Stimulated activated CD8-positive, alpha-beta memory T cell treated with anti-CD3 and anti-CD28 coated beads, Interleukin-7, amount 100 ng/mL, for 4 hours (primary cell): ENCODE results near the gene CELF1.

Source experiments
- DNase-seq, 2 donors: peaks; one replicate each; pipeline ENCODE4 v3.0.0-alpha.2; 2020; ENCODE audit warnings: low read depth in 2 of 2

Gene CELF1

GRCh38 chr11:47447906-47448305, 105.0 kb downstream of the CELF1 start:
- no peak for DNase-seq

DNA sequence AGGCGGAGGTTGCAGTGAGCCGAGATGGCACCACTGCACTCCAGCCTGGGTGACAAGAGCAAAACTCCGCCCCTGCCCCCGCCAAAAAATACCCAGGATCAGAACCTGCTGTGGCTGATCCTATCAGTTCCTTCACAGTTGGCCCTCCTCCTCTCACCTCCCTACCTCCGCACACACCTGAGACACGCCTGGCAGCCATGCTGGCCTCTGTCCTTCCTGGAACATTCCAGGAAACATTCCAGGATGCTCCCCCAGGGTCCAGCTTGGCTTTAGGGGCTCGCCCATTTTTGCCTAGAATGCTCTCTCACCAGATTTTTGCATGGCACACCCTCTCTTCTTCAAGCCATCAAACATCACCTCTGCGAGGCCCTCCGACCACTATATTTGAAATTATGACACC, 106.1 kb downstream of the CELF1 start:
- no peak for DNase-seq

DNA sequence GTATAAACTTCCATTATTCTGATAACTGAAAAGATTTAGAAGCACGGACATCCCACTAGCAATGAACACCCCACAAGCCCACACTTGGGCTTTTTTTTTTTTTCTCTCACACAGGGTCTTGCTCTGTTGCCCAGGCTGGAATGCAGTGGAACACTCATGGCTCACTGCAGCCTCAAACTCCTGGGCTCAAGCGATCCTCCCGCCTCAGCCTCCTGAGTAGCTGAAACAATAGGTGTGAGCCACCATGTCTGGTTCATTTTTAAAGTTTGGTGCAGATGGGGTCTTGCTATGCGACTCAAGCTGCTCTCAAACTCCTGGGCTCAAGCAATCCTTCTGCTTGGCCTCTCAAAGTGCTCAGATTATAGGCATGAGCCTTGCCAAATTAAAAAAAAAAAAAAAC, 107.1 kb downstream of the CELF1 start:
- DNase-seq, result no peak

DNA sequence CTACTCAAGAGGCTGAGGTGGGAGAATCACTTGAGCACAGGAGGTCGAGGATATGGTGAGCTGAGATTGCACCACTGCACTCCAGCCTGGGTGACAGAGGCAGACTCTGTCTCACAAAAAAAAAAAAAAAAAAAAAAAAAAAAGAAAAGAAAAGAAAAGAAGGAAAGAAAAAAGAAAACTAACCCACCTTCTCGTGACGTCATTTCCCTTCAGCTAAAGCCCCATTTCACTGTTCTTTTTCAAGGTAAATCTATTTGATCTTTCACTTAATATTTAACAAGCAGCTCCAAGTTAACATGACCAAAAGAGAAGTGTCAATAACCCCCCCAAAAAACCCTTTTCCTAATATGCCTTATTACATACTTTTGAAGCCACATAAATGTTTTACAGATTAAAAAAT, 109.1 kb downstream of the CELF1 start:
- no peak for DNase-seq

- no peak for DNase-seq
Observed at GRCh38 chr11:47443028-47443700, 109.8 kb downstream of the CELF1 start.

GRCh38 chr11:47442514-47442913, 110.4 kb downstream of the CELF1 start:
- no peak for DNase-seq

DNA sequence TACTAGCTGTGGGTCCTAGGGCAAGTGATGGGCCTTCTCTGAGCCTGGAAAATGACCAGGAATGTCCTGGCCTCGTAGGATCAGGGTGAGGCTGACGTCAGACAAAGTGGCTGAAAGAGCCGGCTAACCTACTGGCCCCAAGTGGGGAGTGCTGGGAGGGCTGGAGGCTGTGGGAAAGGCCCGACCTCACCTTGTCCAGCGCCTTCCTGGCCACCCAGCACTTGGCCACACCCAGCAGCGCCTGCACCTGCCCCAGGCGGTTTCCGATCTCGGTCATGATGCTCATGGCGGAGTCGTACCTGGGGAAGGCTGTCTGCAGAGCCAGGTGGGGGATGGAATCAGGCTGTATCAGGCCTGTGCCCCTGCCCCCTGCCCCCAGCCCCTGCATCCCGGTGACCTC, 111.5 kb downstream of the CELF1 start:
- DNase-seq, result no peak

DNA sequence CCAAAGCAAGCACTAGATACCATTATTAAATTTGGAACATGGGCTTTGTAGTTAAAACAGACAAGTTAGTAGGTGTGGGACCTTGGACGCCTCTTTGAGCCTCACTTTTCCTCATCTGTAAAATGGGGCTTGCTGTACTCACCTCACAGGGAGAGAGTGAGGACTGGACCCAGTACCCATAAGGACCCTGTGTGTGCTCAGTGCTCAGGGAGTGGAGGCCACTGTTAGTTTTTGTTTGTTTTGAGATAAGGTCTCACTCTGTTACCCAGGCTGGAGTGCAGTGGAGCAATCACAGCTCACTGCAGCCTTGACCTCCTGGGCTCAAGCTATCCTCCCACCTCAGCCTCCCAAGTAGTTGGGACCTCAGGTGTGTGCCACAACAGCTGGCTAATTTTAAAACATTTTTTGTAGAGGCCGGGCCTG, 112.9 kb downstream of the CELF1 start:
- no peak for DNase-seq

DNA sequence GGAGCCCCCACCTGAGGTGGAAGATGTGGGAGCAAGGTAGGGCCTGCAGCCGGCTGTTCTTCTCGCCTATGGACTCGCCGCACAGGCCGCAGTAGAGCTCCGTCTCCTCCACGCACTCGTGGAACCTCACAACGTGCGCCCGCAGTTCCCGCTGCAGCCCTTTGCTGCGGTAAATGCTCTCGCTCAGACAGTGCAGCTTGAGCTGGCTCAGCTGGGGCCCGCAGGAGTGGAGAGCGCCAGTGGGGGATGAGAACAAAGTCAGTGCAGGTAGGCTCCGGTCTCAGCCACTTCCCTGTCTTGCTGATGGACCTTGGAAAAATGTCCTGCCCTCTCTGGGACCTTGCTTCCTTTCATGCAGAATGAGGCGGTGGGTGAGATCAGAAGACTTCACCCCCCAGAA, 114.2 kb downstream of the CELF1 start:
- no peak for DNase-seq

GRCh38 chr11:47437746-47438418, 115.0 kb downstream of the CELF1 start:
- no peak for DNase-seq

- no peak for DNase-seq
Observed at GRCh38 chr11:47437218-47437745, 115.7 kb downstream of the CELF1 start.

DNA sequence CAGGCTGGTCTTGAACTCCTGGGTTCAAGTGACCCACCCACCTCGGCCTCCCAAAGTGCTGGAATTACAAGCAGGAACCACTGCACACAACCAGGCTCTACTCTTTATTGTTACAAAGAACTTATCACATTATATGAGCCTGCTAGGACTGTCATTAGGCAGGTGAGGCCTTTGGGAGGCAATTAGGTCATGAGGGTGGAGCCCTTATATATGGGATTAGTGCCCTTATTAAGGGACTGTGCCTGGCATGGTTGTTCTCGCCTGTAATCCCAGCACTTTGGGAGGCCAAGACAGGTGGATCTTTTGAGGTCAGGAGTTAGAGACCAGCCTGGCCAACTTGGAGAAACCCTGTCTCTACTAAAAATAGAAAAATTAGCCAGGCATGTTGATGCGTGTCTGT, 116.2 kb downstream of the CELF1 start:
- no peak for DNase-seq

DNA sequence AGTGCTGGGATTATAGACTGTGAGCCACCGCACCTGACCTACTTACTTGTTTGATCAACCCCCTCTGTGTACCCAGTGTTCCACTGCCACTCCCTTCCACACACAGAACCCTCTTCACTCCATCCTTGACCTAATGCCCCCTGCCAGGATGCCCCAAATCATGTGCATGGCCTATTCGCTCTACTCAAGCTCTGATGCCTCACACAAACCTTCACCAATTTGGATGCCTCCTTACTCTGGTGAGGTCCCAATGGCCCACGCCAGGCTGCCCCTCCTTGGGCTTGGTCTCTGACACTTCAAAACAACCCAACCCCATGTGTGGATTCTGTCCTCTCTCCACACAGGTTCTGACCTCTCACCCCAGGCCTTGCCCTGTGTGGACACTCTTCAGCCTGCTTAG, 117.2 kb downstream of the CELF1 start:
- DNase-seq, result no peak

DNA sequence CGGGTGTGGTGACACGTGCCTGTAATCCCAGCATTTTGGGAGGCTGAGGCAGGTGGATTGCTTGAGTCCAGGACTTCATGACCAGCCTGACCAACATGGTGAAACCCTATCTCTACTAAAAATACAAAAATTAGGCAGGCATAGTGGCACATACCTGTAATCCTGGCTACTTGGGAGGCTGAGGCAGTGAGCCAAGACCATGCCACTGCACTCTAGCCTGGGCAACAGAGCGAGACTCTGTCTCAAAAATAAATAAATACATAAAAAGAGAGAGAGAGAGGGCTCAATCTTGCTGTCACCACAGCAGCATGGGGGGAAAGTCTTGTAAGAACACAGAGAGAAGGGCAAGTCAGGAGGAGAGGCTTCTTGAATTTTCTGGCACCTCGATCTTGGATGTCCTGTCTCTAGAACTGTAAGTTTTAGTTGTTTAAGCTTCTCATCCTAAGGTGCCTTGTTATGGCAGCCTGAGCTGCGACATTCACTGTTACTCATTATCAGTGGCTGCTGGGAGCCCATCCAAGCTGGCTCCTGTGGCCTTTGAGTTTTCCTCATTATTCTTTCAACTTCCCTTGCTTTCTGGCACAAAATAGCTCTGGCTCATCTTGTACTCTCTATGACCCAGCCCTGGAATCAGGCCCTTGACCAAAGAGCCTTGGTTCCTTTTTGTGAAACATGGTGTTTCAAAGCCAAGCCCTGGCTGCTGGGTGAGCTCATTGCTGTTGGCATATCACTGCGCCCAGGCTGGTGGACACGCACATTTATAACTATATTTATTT, 118.7 kb downstream of the CELF1 start:
- DNase-seq, result no peak

- no peak for DNase-seq
Observed at GRCh38 chr11:47433157-47433556, 119.8 kb downstream of the CELF1 start.

GRCh38 chr11:47431356-47432083, 121.4 kb downstream of the CELF1 start:
- DNase-seq, result no peak

DNA sequence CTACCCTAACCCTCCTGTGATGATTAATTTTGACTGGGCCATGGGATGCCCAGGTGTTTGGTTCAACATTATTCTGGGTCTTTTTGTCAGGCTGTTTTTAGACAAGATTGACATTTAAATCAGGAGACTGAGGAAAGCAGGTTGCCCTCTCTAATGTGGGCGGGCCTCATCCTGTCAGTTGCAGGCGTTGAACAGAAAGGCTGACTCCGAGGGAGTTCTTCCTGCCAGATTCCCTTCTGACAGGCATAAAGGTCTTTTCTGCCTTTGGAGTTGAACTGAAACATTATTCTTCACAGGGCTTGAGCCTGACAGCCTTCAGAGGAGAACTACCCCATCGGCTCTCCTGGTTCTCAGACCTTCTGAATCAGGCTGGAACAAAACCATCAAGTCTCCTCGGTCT, 122.4 kb downstream of the CELF1 start:
- no peak for DNase-seq

- peak; percentile 97 for DNase-seq
Observed at GRCh38 chr11:47426062-47426956, 126.6 kb downstream of the CELF1 start, which contains the start of gene PSMC3. Gene PSMC3 (minus strand): TSS chr11:47426439. CDS start chr11:47426279, 160 bp downstream.

DNA sequence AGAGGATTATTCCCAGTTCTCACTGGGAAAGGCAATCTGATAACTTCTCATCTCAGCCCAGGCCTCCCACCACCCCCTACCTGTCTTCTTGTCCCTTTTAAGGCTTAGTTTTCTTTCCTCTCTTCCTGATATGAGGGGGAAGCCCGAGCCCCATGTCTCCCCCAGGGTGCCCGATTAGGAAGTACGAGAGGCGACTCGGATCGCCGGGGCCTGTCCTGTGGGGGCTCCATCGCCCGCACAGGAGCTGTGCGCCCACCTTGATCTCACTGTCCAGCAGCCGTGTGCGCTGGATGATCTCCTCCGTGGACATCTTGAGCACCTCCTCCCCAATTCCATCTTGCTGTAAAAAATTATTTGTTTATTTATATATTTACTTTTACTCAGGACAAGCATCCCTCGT, 127.3 kb downstream of the CELF1 start:
- no peak for DNase-seq

GRCh38 chr11:47418454-47419259, 134.3 kb downstream of the CELF1 start:
- no peak for DNase-seq
